AG04450 (cell line): Measurements from ENCODE around the gene ANO9. TPM values are rescaled to one million over a fixed set of nuclear protein-coding genes. Genes with fewer than 3 reads are reported as not detected.

ENCODE experiments used
- CTCF ChIA-PET: fragments of 300-600, 350-600 bp; formaldehyde crosslinking; extraction: SDS; loops from one replicate; lab custom pipeline; 2022; ENCODE audit warnings: antibody characterized with exemption, inconsistent platforms; lab: Charles Lee
- POLR2A ChIA-PET: fragments of 350-600 bp; formaldehyde crosslinking; extraction: SDS; loops from one replicate; lab custom pipeline; 2021; ENCODE audit warnings: antibody characterized with exemption, inconsistent platforms; lab: Yijun Ruan, JAX
- DNase-seq: peaks from one replicate; pipeline ENCODE4 v3.0.0-alpha.2; 2011; ENCODE audit warnings: low read depth, low spot score
- H3K27ac ChIP-seq: one replicate; pipeline ENCODE4 v1.5.1; 2012; ENCODE audit warnings: low read depth, low read length, control low read depth
- H3K27me3 ChIP-seq: one replicate; pipeline ENCODE4 v1.6.0; 2012; ENCODE audit warnings: low read length; ENCODE audit not compliant: control insufficient read depth, insufficient read depth
- H3K4me3 ChIP-seq: 2 replicates; pipeline ENCODE4 v1.5.1; 2011; ENCODE audit warnings: mild to moderate bottlenecking, low read depth, low read length, control low read depth
- H3K9me3 ChIP-seq: 2 replicates; pipeline ENCODE4 v1.5.1; 2012; ENCODE audit warnings: low read length; ENCODE audit not compliant: control insufficient read depth, insufficient read depth
- CTCF ChIP-seq: IDR thresholded peaks from 2 replicates; pipeline ENCODE4 v1.5.1; 2011; ENCODE audit warnings: low read depth, low read length, control low read depth, inconsistent platforms
- polyA plus RNA-seq: library from polyadenylated mRNA; depleted of rRNA; stranded (reverse); fragments of >200 nt; gene quantifications from 2 replicates; pipeline ENCODE4 v1.2.3, GENCODE V29; 2011

Gene ANO9
- polyA plus RNA-seq, 1 experiment = 0.10 TPM

- no peak for DNase-seq
- POLR2A ChIA-PET = no interaction called here
- TF ChIP-seq CTCF = no peak
- no peak overlapping the region for H3K4me3 ChIP-seq
- H3K27me3 ChIP-seq = no peaks in the 10 kb centered on the region
- no peak overlapping the region for H3K27ac ChIP-seq
- peaks cover 10% of the 10 kb centered on the region; the same call in 1 of the 2 replicates for H3K9me3 ChIP-seq
- CTCF ChIA-PET = no interaction called here
Measured at GRCh38 chr11:489610-490185, 47.9 kb upstream of the ANO9 start.

GRCh38 chr11:488992-489391, 47.2 kb upstream of the ANO9 start:
- ChIA-PET POLR2A (no interaction called here), CTCF (no interaction called here)
- Histone ChIP-seq H3K27me3 (no peaks in the 10 kb centered on the region), H3K27ac (no peak overlapping the region), H3K4me3 (no peak overlapping the region), H3K9me3 (peaks cover 16% of the 10 kb centered on the region; the same call in 1 of the 2 replicates)
- TF ChIP-seq CTCF = no peak
- DNase-seq = no peak

GRCh38 chr11:488579-488978, 46.8 kb upstream of the ANO9 start:
- no peak overlapping the region for H3K4me3 ChIP-seq
- no peaks in the 10 kb centered on the region for H3K27me3 ChIP-seq
- H3K9me3 ChIP-seq = peaks cover 19% of the 10 kb centered on the region; the same call in 1 of the 2 replicates
- DNase-seq = no peak
- TF ChIP-seq CTCF = no peak
- POLR2A ChIA-PET = no interaction called here
- CTCF ChIA-PET = no interaction called here
- H3K27ac ChIP-seq = no peak overlapping the region

GRCh38 chr11:488062-488461, 46.3 kb upstream of the ANO9 start:
- POLR2A ChIA-PET = no interaction called here
- no peak for DNase-seq
- Histone ChIP-seq H3K27me3 (no peaks in the 10 kb centered on the region), H3K27ac (no peak overlapping the region), H3K4me3 (no peak overlapping the region), H3K9me3 (peaks cover 19% of the 10 kb centered on the region; the same call in 1 of the 2 replicates)
- CTCF ChIA-PET = no interaction called here
- no peak for TF ChIP-seq CTCF

- ChIA-PET CTCF (no interaction called here), POLR2A (no interaction called here)
- no peak for TF ChIP-seq CTCF
- Histone ChIP-seq H3K27me3 (no peaks in the 10 kb centered on the region), H3K4me3 (no peak overlapping the region), H3K9me3 (peaks cover 19% of the 10 kb centered on the region), H3K27ac (no peak overlapping the region)
- no peak for DNase-seq
Measured at GRCh38 chr11:487571-488021, 45.8 kb upstream of the ANO9 start.
